SW480 (cell line): ENCODE measurements around the gene RAD51.

ENCODE experiments used
- DNase-seq: peaks from one replicate; pipeline ENCODE4 v3.0.0-alpha.2; 2016; ENCODE audit warnings: low spot score

Gene RAD51

GRCh38 chr15:40722354-40722753 is 27.4 kb downstream of the RAD51 start:
- no peak for DNase-seq

- DNase-seq, result no peak
Observed at GRCh38 chr15:40722934-40723333, 28.0 kb downstream of the RAD51 start.

- DNase-seq, result no peak
Observed at GRCh38 chr15:40723919-40724318, 28.9 kb downstream of the RAD51 start.

GRCh38 chr15:40731034-40731433 is 36.1 kb downstream of the RAD51 start:
- DNase-seq, result no peak

- no peak for DNase-seq
Observed at GRCh38 chr15:40736575-40736974, 41.6 kb downstream of the RAD51 start.

- DNase-seq, result no peak
Observed at GRCh38 chr15:40737048-40737447, 42.1 kb downstream of the RAD51 start.

- no peak for DNase-seq
Observed at GRCh38 chr15:40739047-40739446, 44.1 kb downstream of the RAD51 start.

GRCh38 chr15:40739854-40740253 is 44.9 kb downstream of the RAD51 start:
- DNase-seq, result no peak

GRCh38 chr15:40743485-40743901 is 48.5 kb downstream of the RAD51 start:
- no peak for DNase-seq

- no peak for DNase-seq
Observed at GRCh38 chr15:40743921-40744814, 49.2 kb downstream of the RAD51 start.

- no peak for DNase-seq
Observed at GRCh38 chr15:40744815-40745152, 49.8 kb downstream of the RAD51 start.

GRCh38 chr15:40746916-40747418 is 52.0 kb downstream of the RAD51 start:
- no peak for DNase-seq

- DNase-seq, result no peak
Observed at GRCh38 chr15:40747685-40748631, 53.0 kb downstream of the RAD51 start.

- no peak for DNase-seq
Observed at GRCh38 chr15:40749151-40749630, 54.2 kb downstream of the RAD51 start.

GRCh38 chr15:40750885-40751284 is 55.9 kb downstream of the RAD51 start:
- DNase-seq, result no peak

GRCh38 chr15:40751745-40752144 is 56.8 kb downstream of the RAD51 start:
- DNase-seq, result no peak

- peak; percentile 19 for DNase-seq
Observed at GRCh38 chr15:40754574-40754882, 59.6 kb downstream of the RAD51 start.

- peak; percentile 84 for DNase-seq
Observed at GRCh38 chr15:40754883-40755811, 60.2 kb downstream of the RAD51 start, which contains the start of gene RMDN3. TSS of gene RMDN3 (minus strand) at chr15:40755254. CDS start at chr15:40754783, 471 bp downstream.

- DNase-seq, result no peak
Observed at GRCh38 chr15:40755812-40756208, 60.8 kb downstream of the RAD51 start.

GRCh38 chr15:40756938-40757337 is 62.0 kb downstream of the RAD51 start:
- DNase-seq, result no peak

- no peak for DNase-seq
Observed at GRCh38 chr15:40759961-40760360, 65.0 kb downstream of the RAD51 start.
